SJCRH30 (cell line): ENCODE results near the gene SELENOS. TPM values are rescaled to one million over a fixed set of nuclear protein-coding genes. Genes with fewer than 3 reads are reported as not detected.

Experiments
- DNase-seq, 2 experiments: peaks; one replicate each; pipeline ENCODE4 v3.0.0-alpha.2; 2015 to 2020
- H3K27ac ChIP-seq: fragments of 250-450 bp; sonication (Bioruptor Pico); 2 replicates; pipeline ENCODE4 v1.5.1; 2020; ENCODE audit warnings: mild to moderate bottlenecking, moderate library complexity
- H3K27me3 ChIP-seq: fragments of 250-450 bp; sonication (Bioruptor Pico); 2 replicates; pipeline ENCODE4 v1.5.1; 2020; ENCODE audit warnings: mild to moderate bottlenecking, moderate library complexity
- H3K36me3 ChIP-seq: fragments of 250-450 bp; sonication (Bioruptor Pico); 2 replicates; pipeline ENCODE4 v1.5.1; 2020; ENCODE audit warnings: mild to moderate bottlenecking, moderate library complexity
- H3K4me1 ChIP-seq: fragments of 250-450 bp; sonication (Bioruptor Pico); 2 replicates; pipeline ENCODE4 v1.5.1; 2020; ENCODE audit warnings: mild to moderate bottlenecking, moderate library complexity
- H3K4me3 ChIP-seq: fragments of 250-450 bp; sonication (Bioruptor Pico); 2 replicates; pipeline ENCODE4 v1.5.1; 2020; ENCODE audit warnings: mild to moderate bottlenecking, moderate library complexity
- H3K9me3 ChIP-seq: fragments of 250-450 bp; sonication (Bioruptor Pico); replicated peaks from 2 replicates; pipeline ENCODE4 v1.5.1; 2020; ENCODE audit warnings: mild to moderate bottlenecking, moderate library complexity
- total RNA-seq: library from RNA; depleted of rRNA; stranded (reverse); fragments of >200 nt; shearing (Covaris generic); gene quantifications from 2 replicates; pipeline ENCODE4 v1.2.3, GENCODE V29; 2014

The SELENOS gene
- total RNA-seq, 1 experiment from 2014 or later: 60.1 TPM

GRCh38 chr15:101316529-101316928 is 39.2 kb upstream of the SELENOS start:
- Histone ChIP-seq H3K27me3 (peaks cover 3% of the 10 kb centered on the region), H3K4me1 (no peaks in the 10 kb centered on the region; the same call in 1 of the 2 replicates), H3K27ac (no peak overlapping the region), H3K9me3 (no peaks in the 10 kb centered on the region), H3K36me3 (no peaks in the 10 kb centered on the region), H3K4me3 (no peak overlapping the region)
- no peak for DNase-seq

- Histone ChIP-seq H3K27me3 (peaks cover 3% of the 10 kb centered on the region), H3K36me3 (no peaks in the 10 kb centered on the region), H3K4me1 (no peaks in the 10 kb centered on the region; the same call in 1 of the 2 replicates), H3K4me3 (no peak overlapping the region), H3K27ac (no peak overlapping the region), H3K9me3 (no peaks in the 10 kb centered on the region)
- no peak for DNase-seq
Observed at GRCh38 chr15:101315736-101316135, 38.5 kb upstream of the SELENOS start.

GRCh38 chr15:101314336-101315125 is 37.2 kb upstream of the SELENOS start:
- Histone ChIP-seq H3K27me3 (peaks cover 3% of the 10 kb centered on the region; the same call in 1 of the 2 replicates), H3K4me3 (no peak overlapping the region), H3K4me1 (no peaks in the 10 kb centered on the region; the same call in 1 of the 2 replicates), H3K36me3 (no peaks in the 10 kb centered on the region), H3K27ac (no peak overlapping the region), H3K9me3 (no peaks in the 10 kb centered on the region)
- DNase-seq: no peak

GRCh38 chr15:101313041-101313761 is 35.9 kb upstream of the SELENOS start:
- DNase-seq: no peak
- Histone ChIP-seq H3K4me1 (no peaks in the 10 kb centered on the region; the same call in 1 of the 2 replicates), H3K4me3 (no peak overlapping the region), H3K27me3 (peaks cover 3% of the 10 kb centered on the region; the same call in 1 of the 2 replicates), H3K36me3 (no peaks in the 10 kb centered on the region), H3K9me3 (no peaks in the 10 kb centered on the region), H3K27ac (no peak overlapping the region)

GRCh38 chr15:101310508-101310907 is 33.2 kb upstream of the SELENOS start:
- H3K27me3 ChIP-seq: peaks cover 3% of the 10 kb centered on the region; the same call in 1 of the 2 replicates
- H3K4me3 ChIP-seq: no peak overlapping the region
- H3K27ac ChIP-seq: no peak overlapping the region
- DNase-seq: no peak
- no peaks in the 10 kb centered on the region; the same call in 1 of the 2 replicates for H3K4me1 ChIP-seq
- H3K36me3 ChIP-seq: no peaks in the 10 kb centered on the region
- H3K9me3 ChIP-seq: no peaks in the 10 kb centered on the region

- no peaks in the 10 kb centered on the region for H3K9me3 ChIP-seq
- H3K4me1 ChIP-seq: no peaks in the 10 kb centered on the region
Observed at GRCh38 chr15:101310161-101310480, 32.8 kb upstream of the SELENOS start.

GRCh38 chr15:101309436-101310160 is 32.3 kb upstream of the SELENOS start:
- Histone ChIP-seq H3K27me3 (no peaks in the 10 kb centered on the region; the same call in 1 of the 2 replicates), H3K4me1 (no peaks in the 10 kb centered on the region), H3K4me3 (no peak overlapping the region), H3K27ac (no peak overlapping the region), H3K9me3 (no peaks in the 10 kb centered on the region), H3K36me3 (no peaks in the 10 kb centered on the region)
- no peak for DNase-seq

More at GRCh38 chr15:101310161-101310480, 32.8 kb upstream of the SELENOS start:
- H3K27ac ChIP-seq: no peak overlapping the region
- peaks cover 3% of the 10 kb centered on the region; the same call in 1 of the 2 replicates for H3K27me3 ChIP-seq
- no peak for DNase-seq
- H3K4me3 ChIP-seq: no peak overlapping the region
- no peaks in the 10 kb centered on the region for H3K36me3 ChIP-seq

- Histone ChIP-seq H3K4me1 (no peaks in the 10 kb centered on the region), H3K27ac (no peak overlapping the region), H3K36me3 (no peaks in the 10 kb centered on the region), H3K27me3 (no peaks in the 10 kb centered on the region), H3K4me3 (no peak overlapping the region), H3K9me3 (no peaks in the 10 kb centered on the region)
- no peak for DNase-seq
Observed at GRCh38 chr15:101308604-101309435, 31.5 kb upstream of the SELENOS start.

GRCh38 chr15:101307897-101308603 is 30.8 kb upstream of the SELENOS start:
- Histone ChIP-seq H3K27me3 (no peaks in the 10 kb centered on the region), H3K4me3 (no peak overlapping the region), H3K9me3 (no peaks in the 10 kb centered on the region), H3K4me1 (no peaks in the 10 kb centered on the region), H3K36me3 (no peaks in the 10 kb centered on the region), H3K27ac (no peak overlapping the region)
- DNase-seq: no peak

GRCh38 chr15:101307048-101307896 is 30.0 kb upstream of the SELENOS start:
- no peak overlapping the region for H3K27ac ChIP-seq
- H3K36me3 ChIP-seq: no peaks in the 10 kb centered on the region
- no peaks in the 10 kb centered on the region for H3K9me3 ChIP-seq
- no peak for DNase-seq
- H3K27me3 ChIP-seq: no peaks in the 10 kb centered on the region
- H3K4me1 ChIP-seq: no peaks in the 10 kb centered on the region
- no peak overlapping the region for H3K4me3 ChIP-seq

GRCh38 chr15:101306341-101307047 is 29.2 kb upstream of the SELENOS start:
- no peak overlapping the region for H3K4me3 ChIP-seq
- H3K4me1 ChIP-seq: no peaks in the 10 kb centered on the region
- DNase-seq: no peak
- no peaks in the 10 kb centered on the region for H3K36me3 ChIP-seq
- H3K27me3 ChIP-seq: no peaks in the 10 kb centered on the region
- H3K9me3 ChIP-seq: no peaks in the 10 kb centered on the region
- H3K27ac ChIP-seq: no peak overlapping the region

GRCh38 chr15:101305820-101306255 is 28.6 kb upstream of the SELENOS start:
- Histone ChIP-seq H3K27me3 (no peaks in the 10 kb centered on the region), H3K4me1 (no peaks in the 10 kb centered on the region), H3K9me3 (no peaks in the 10 kb centered on the region), H3K27ac (no peak overlapping the region), H3K36me3 (no peaks in the 10 kb centered on the region), H3K4me3 (no peak overlapping the region)
- DNase-seq: peak; percentile 53 to 66
